Panc1 (cell line): Measurements from ENCODE around the gene PLSCR3. TPM values are rescaled to one million over a fixed set of nuclear protein-coding genes. Genes with fewer than 3 reads are reported as not detected.
"Not testable (repeated sequence)": the region's sequence is repeated elsewhere in the genome, so short reads cannot be mapped to it uniquely, and the experiment has no call there.

Source experiments
- ATAC-seq: fragments of 200-7000 bp; cut with Tn5 transposase; 2 replicates; pipeline ENCODE4 v1.9.1; 2020; ENCODE audit warnings: mild to moderate bottlenecking, moderate library complexity
- BruUV-seq: library from RNA; stranded (reverse); fragments of 400-500 nt; replicated peaks from 2 replicates; lab custom pipeline; 2021; lab: Mats Ljungman, UMichigan
- CTCF ChIA-PET: fragments of 300-600 bp; sonication (Branson Sonifier 250); formaldehyde crosslinking; loops from one replicate; lab custom pipeline; 2022; ENCODE audit warnings: antibody characterized with exemption; lab: Charles Lee
- POLR2A ChIA-PET: fragments of 300-600 bp; sonication (Branson Sonifier 250); formaldehyde crosslinking; loops from one replicate; lab custom pipeline; 2022; ENCODE audit warnings: antibody characterized with exemption; lab: Charles Lee
- DNase-seq: peaks from one replicate; pipeline ENCODE4 v3.0.0-alpha.2; 2010; ENCODE audit warnings: low read depth, low spot score
- H3K27ac ChIP-seq: 2 replicates; pipeline ENCODE4 v1.5.1; 2011; ENCODE audit warnings: mild to moderate bottlenecking, low read length, inconsistent platforms
- H3K27me3 ChIP-seq: fragments of 200-500 bp; sonication (Bioruptor generic); 2 replicates; pipeline ENCODE4 v1.6.0; 2014; ENCODE audit warnings: low read length, inconsistent platforms; ENCODE audit not compliant: control insufficient read depth, insufficient read depth
- H3K36me3 ChIP-seq: fragments of 200-500 bp; sonication (Bioruptor generic); 2 replicates; pipeline ENCODE4 v1.5.1; 2014; ENCODE audit warnings: inconsistent platforms, mild to moderate bottlenecking, low read length, moderate library complexity; ENCODE audit not compliant: control insufficient read depth, insufficient read depth
- H3K4me1 ChIP-seq: 2 replicates; pipeline ENCODE4 v1.5.1; 2011; ENCODE audit warnings: inconsistent platforms, mild to moderate bottlenecking, low read length, moderate library complexity; ENCODE audit not compliant: control insufficient read depth, insufficient read depth
- H3K4me3 ChIP-seq, 2 experiments: 2 replicates each; pipeline ENCODE4 v1.5.1; 2011 to 2012; ENCODE audit warnings: low read depth in 2 of 2, low read length in 2 of 2, mild to moderate bottlenecking in 2 of 2, inconsistent platforms in 1 of 2, moderate library complexity in 1 of 2
- H3K9me3 ChIP-seq: fragments of 200-500 bp; sonication (Bioruptor generic); 2 replicates; pipeline ENCODE4 v1.5.1; 2014; ENCODE audit warnings: low read depth, mild to moderate bottlenecking, inconsistent platforms, low read length, moderate library complexity; ENCODE audit not compliant: control insufficient read depth, insufficient read depth
- POLR2AphosphoS5 ChIP-seq: IDR thresholded peaks from 2 replicates; pipeline ENCODE4 v1.6.1; 2012; ENCODE audit warnings: mild to moderate bottlenecking, low read depth, low read length, moderate library complexity
- SIN3A ChIP-seq: IDR thresholded peaks from 2 replicates; pipeline ENCODE4 v1.6.1; 2012; ENCODE audit warnings: low read depth, mild to moderate bottlenecking, low read length, moderate library complexity, borderline replicate concordance; ENCODE audit not compliant: insufficient read depth
- TCF7L2 ChIP-seq: IDR thresholded peaks from 2 replicates; pipeline ENCODE4 v1.6.1; 2011; ENCODE audit warnings: mild to moderate bottlenecking, low read depth, low read length, inconsistent platforms
- in situ Hi-C: cut with HindIII; loops from 2 replicates; pipeline ENCODE4 v1.10.0; 2016; ENCODE audit warnings: low sequenced_read_pairs, low pct_unique_long_range_greater_than_20kb
- intact Hi-C: fragments of 100-400 bp; cut with micrococcal nuclease; formaldehyde crosslinking; loops from one replicate; pipeline ENCODE4 v1.10.0; 2022; ENCODE audit not compliant: unreplicated experiment
- total RNA-seq: library from RNA; stranded (reverse); gene quantifications from one replicate; pipeline ENCODE4 v1.2.1, GENCODE V29; 2021; ENCODE audit not compliant: unreplicated experiment
- TF ChIP-seq, protein P1 (sequence below): fragments of 450-650 bp; IDR thresholded peaks from 2 replicates; pipeline ENCODE4 v1.5.1; 2017; ENCODE audit warnings: mild to moderate bottlenecking
- TF ChIP-seq, protein P2 (sequence below), 2 experiments: IDR thresholded peaks; 2 replicates each; pipeline ENCODE4 v1.6.1; 2011 to 2012; ENCODE audit warnings: low read depth in 2 of 2, control low read depth in 1 of 2, low read length in 1 of 2, mild to moderate bottlenecking in 1 of 2, moderate library complexity in 1 of 2; ENCODE audit not compliant: insufficient read depth in 1 of 2

The PLSCR3 gene
- total RNA-seq, 1 experiment from 2014 or later = 32.0 TPM

DNA sequence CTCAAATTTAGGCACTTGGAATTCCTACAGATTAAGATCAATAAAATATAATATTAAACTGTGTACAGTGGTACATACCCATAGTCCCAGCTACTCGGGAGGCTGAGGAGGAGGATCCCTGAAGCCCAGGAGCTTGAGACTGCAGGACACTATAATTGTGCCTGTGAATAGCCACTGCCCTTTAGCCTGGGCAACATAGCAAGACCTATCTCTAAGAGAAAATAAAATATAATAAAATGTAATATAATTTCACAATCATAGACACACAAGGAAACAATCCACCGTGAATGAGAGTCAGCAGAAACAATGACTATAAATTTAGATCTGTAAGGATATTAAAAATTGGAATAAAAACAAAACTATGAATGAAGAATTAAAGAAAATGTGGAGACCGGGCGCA is 23.5 kb downstream of the PLSCR3 start:
- CTCF ChIA-PET = no interaction called here

DNA sequence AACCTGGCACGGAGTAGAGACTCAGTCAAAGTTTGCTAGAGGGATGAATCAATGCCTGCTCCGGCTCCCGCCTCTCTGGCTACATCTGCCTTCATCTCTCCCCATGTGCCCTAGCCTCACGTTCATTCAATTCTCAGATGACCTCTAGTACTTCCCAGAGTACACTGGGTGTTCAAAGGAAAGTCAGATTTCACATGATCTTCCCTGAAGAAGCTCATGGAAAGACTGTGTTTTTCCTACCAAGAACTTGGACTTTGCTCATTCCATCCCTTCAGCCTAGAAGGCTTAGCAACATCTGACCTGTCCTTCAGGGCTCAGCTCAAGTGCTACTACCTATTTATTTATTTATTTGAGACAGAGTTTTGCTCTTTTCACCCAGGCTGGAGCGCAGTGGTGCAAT is 24.5 kb downstream of the PLSCR3 start:
- H3K36me3 ChIP-seq = no peaks in the 10 kb centered on the region
- no peaks in the 10 kb centered on the region for H3K27me3 ChIP-seq
- H3K4me1 ChIP-seq = no peaks in the 10 kb centered on the region
- no peak overlapping the region for H3K27ac ChIP-seq
- intact Hi-C loops = no loop called here
- no peaks in the 10 kb centered on the region for H3K9me3 ChIP-seq
- DNase-seq = no peak
- ChIA-PET POLR2A (interaction anchor here (0.6 kb wide), 1 partner anchor 177 kb away, joined by 7 read pairs; no protein-coding TSS in a partner anchor), CTCF (no interaction called here)
- ATAC-seq = no peak
- no peak overlapping the region for H3K4me3 ChIP-seq
- TF ChIP-seq, protein P1, sequence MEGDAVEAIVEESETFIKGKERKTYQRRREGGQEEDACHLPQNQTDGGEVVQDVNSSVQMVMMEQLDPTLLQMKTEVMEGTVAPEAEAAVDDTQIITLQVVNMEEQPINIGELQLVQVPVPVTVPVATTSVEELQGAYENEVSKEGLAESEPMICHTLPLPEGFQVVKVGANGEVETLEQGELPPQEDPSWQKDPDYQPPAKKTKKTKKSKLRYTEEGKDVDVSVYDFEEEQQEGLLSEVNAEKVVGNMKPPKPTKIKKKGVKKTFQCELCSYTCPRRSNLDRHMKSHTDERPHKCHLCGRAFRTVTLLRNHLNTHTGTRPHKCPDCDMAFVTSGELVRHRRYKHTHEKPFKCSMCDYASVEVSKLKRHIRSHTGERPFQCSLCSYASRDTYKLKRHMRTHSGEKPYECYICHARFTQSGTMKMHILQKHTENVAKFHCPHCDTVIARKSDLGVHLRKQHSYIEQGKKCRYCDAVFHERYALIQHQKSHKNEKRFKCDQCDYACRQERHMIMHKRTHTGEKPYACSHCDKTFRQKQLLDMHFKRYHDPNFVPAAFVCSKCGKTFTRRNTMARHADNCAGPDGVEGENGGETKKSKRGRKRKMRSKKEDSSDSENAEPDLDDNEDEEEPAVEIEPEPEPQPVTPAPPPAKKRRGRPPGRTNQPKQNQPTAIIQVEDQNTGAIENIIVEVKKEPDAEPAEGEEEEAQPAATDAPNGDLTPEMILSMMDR = no peak
- no peak for TF ChIP-seq POLR2AphosphoS5
- TF ChIP-seq SIN3A = no peak
- TF ChIP-seq, protein P2, sequence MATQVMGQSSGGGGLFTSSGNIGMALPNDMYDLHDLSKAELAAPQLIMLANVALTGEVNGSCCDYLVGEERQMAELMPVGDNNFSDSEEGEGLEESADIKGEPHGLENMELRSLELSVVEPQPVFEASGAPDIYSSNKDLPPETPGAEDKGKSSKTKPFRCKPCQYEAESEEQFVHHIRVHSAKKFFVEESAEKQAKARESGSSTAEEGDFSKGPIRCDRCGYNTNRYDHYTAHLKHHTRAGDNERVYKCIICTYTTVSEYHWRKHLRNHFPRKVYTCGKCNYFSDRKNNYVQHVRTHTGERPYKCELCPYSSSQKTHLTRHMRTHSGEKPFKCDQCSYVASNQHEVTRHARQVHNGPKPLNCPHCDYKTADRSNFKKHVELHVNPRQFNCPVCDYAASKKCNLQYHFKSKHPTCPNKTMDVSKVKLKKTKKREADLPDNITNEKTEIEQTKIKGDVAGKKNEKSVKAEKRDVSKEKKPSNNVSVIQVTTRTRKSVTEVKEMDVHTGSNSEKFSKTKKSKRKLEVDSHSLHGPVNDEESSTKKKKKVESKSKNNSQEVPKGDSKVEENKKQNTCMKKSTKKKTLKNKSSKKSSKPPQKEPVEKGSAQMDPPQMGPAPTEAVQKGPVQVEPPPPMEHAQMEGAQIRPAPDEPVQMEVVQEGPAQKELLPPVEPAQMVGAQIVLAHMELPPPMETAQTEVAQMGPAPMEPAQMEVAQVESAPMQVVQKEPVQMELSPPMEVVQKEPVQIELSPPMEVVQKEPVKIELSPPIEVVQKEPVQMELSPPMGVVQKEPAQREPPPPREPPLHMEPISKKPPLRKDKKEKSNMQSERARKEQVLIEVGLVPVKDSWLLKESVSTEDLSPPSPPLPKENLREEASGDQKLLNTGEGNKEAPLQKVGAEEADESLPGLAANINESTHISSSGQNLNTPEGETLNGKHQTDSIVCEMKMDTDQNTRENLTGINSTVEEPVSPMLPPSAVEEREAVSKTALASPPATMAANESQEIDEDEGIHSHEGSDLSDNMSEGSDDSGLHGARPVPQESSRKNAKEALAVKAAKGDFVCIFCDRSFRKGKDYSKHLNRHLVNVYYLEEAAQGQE (IDR thresholded peaks at IDR 0.05; ENCODE audit: insufficient read depth in 1 of 2, low read depth in 2 of 2, low read length in 1 of 2) = no peak
- TF ChIP-seq TCF7L2 = no peak
- in situ Hi-C loops = no loop called here
- no TSS peak for BruUV-seq

More for the DNA sequence above, 23.5 kb downstream of the PLSCR3 start:
- in situ Hi-C loops (no loop called here), intact Hi-C loops (no loop called here)
- Histone ChIP-seq H3K27me3 (no peaks in the 10 kb centered on the region), H3K4me1 (no peaks in the 10 kb centered on the region), H3K9me3 (no peaks in the 10 kb centered on the region), H3K36me3 (no peaks in the 10 kb centered on the region), H3K27ac (no peak overlapping the region), H3K4me3 (no peak overlapping the region)
- TF ChIP-seq TCF7L2 (no peak), SIN3A (no peak), POLR2AphosphoS5 (no peak)
- TF ChIP-seq, protein P1 = no peak
- TF ChIP-seq, protein P2 (IDR thresholded peaks at IDR 0.05; ENCODE audit: insufficient read depth in 1 of 2, low read depth in 2 of 2, low read length in 1 of 2) = no peak
- BruUV-seq = no TSS peak
- POLR2A ChIA-PET = interaction anchor here (0.6 kb wide), 1 partner anchor 279 kb away, joined by 8 read pairs; no protein-coding TSS in a partner anchor
- no peak for ATAC-seq
- DNase-seq = no peak

DNA sequence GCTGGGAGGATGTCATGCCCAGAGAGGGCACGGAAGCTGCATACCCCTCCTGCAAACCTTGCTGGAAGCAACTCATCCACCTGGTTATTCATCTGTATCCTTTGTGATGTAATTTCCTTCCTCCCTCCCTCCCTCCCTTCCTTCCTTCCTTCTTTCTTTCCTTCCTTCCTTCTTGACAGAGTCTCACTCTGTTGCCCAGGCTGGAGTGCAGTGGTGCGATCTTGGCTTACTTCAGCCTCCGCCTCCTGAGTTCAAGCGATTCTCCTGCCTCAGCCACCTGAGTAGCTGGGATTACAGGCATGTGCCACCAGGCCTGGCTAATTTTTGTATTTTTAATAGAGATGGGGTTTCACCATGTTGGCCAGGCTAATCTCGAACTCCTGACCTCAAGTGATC is 25.7 kb downstream of the PLSCR3 start:
- H3K4me3 ChIP-seq, H3K36me3 ChIP-seq, H3K27ac ChIP-seq, ATAC-seq, H3K4me1 ChIP-seq, in situ Hi-C loops, BruUV-seq, DNase-seq, intact Hi-C loops, POLR2A ChIA-PET, H3K27me3 ChIP-seq, H3K9me3 ChIP-seq: not testable (repeated sequence)
- CTCF ChIA-PET = interaction anchor here (0.8 kb wide), 1 partner anchor 107 kb away, joined by 4 read pairs; no protein-coding TSS in a partner anchor
